ENCODE data around the gene GNB1. TPM values are rescaled to one million over a fixed set of nuclear protein-coding genes. Genes with fewer than 3 reads are reported as not detected.

GNB1 gene
- total and polyA plus RNA-seq, 12 donors, result 64.9 to 228 (median 168) TPM

- peaks cover 0 to 26% (median 13%) of the 10 kb centered on the region in 9 donors for H3K4me1 ChIP-seq
- no peak overlapping the region for H3K4me3 ChIP-seq
- H3K9me3 ChIP-seq, result no peaks in the 10 kb centered on the region
- no peak for DNase-seq
- WGBS, 2 donors, result 86% methylated on average over 38 of the region's 38 CpGs
- no peaks in the 10 kb centered on the region for H3K27me3 ChIP-seq
- no peak for TF ChIP-seq CTCF (IDR thresholded peaks at IDR 0.05)
- ATAC-seq, result peak in 1 of 8 donors; percentile 2
- no peak overlapping the region for H3K27ac ChIP-seq
- intact Hi-C loops (cut with DNase I), result no loop called here
- no peaks in the 10 kb centered on the region for H3K36me3 ChIP-seq
These were observed 39.0 kb upstream of the GNB1 start for GRCh38 chr1:1929639-1930545.

- DNase-seq, result no peak
- WGBS, 2 donors, result 60 to 67% methylated on average over 9 to 10 of the region's 10 CpGs
- intact Hi-C loops (cut with DNase I), result no loop called here
- Histone ChIP-seq H3K4me1 (peaks cover 0 to 26% (median 13%) of the 10 kb centered on the region in 9 donors), H3K4me3 (no peak overlapping the region), H3K27me3 (no peaks in the 10 kb centered on the region), H3K27ac (no peak overlapping the region), H3K9me3 (no peaks in the 10 kb centered on the region), H3K36me3 (no peaks in the 10 kb centered on the region)
- ATAC-seq, result peak in 4 of 8 donors; percentile 3 to 12 (median 7)
- TF ChIP-seq CTCF (IDR thresholded peaks at IDR 0.05), result no peak
These were observed 38.3 kb upstream of the GNB1 start for GRCh38 chr1:1929102-1929638.

GRCh38 chr1:1928231-1929101, 37.6 kb upstream of the GNB1 start:
- H3K4me1 ChIP-seq, result peaks cover 0 to 26% (median 13%) of the 10 kb centered on the region in 9 donors
- no peak overlapping the region for H3K4me3 ChIP-seq
- H3K27ac ChIP-seq, result peak overlapping the region in 3 of 10 donors; percentile 28 to 49 (median 36)
- ATAC-seq, result peak in 7 of 8 donors; percentile 29 to 63 (median 38)
- no peaks in the 10 kb centered on the region for H3K27me3 ChIP-seq
- no peak for DNase-seq
- H3K36me3 ChIP-seq, result no peaks in the 10 kb centered on the region
- TF ChIP-seq CTCF (IDR thresholded peaks at IDR 0.05), result no peak
- intact Hi-C loops (cut with DNase I), result no loop called here
- no peaks in the 10 kb centered on the region for H3K9me3 ChIP-seq
- WGBS, 2 donors, result 48 to 68% methylated on average over 32 to 33 of the region's 34 CpGs

GRCh38 chr1:1927751-1928150, 36.9 kb upstream of the GNB1 start:
- no peaks in the 10 kb centered on the region for H3K36me3 ChIP-seq
- no peak overlapping the region for H3K4me3 ChIP-seq
- peak overlapping the region in 6 of 10 donors; percentile 44 to 65 (median 58) for H3K27ac ChIP-seq
- intact Hi-C loops (cut with DNase I), result no loop called here
- peaks cover 0 to 26% (median 13%) of the 10 kb centered on the region in 9 donors for H3K4me1 ChIP-seq
- no peaks in the 10 kb centered on the region for H3K9me3 ChIP-seq
- peak in 6 of 8 donors; percentile 14 to 44 (median 34) for ATAC-seq
- no peak for DNase-seq
- TF ChIP-seq CTCF (IDR thresholded peaks at IDR 0.05), result no peak
- 61 to 68% methylated on average over 25 of the region's 25 CpGs for WGBS, 2 donors
- no peaks in the 10 kb centered on the region for H3K27me3 ChIP-seq

All from heart right ventricle (tissue), 16 donors.